Right cardiac atrium (tissue), 5 donors: Measurements from ENCODE around the gene FOXP1. TPM values are rescaled to one million over a fixed set of nuclear protein-coding genes. Genes with fewer than 3 reads are reported as not detected.
A peak's percentile ranks its signal among the peaks of the same experiment; 100 is the strongest.
"Not testable (repeated sequence)": the region's sequence is repeated elsewhere in the genome, so short reads cannot be mapped to it uniquely, and the experiment has no call there.

ENCODE experiments used
- ATAC-seq, 2 donors: fragments of 200-7000 bp; cut with Tn5 transposase; one replicate each; pipeline versions ENCODE4 v1.8.0 to v1.9.1; 2020; ENCODE audit warnings: moderate library complexity in 2 of 2, mild to moderate bottlenecking in 1 of 2
- DNase-seq, 3 donors: peaks; one replicate each; pipeline ENCODE4 v3.0.0-alpha.2; 2020
- H3K27ac ChIP-seq: one replicate; pipeline ENCODE4 v1.5.1; 2013; ENCODE audit warnings: mild to moderate bottlenecking, low read length, control low read depth, moderate library complexity
- H3K27me3 ChIP-seq: one replicate; pipeline ENCODE4 v1.6.1; 2013; ENCODE audit not compliant: control insufficient read depth, insufficient read depth
- H3K4me1 ChIP-seq: one replicate; pipeline ENCODE4 v1.6.1; 2013; ENCODE audit warnings: low read length; ENCODE audit not compliant: control insufficient read depth, insufficient read depth
- H3K4me3 ChIP-seq: one replicate; pipeline ENCODE4 v1.5.1; 2013; ENCODE audit warnings: low read length, control low read depth
- H3K9me3 ChIP-seq: one replicate; pipeline ENCODE4 v1.6.1; 2013; ENCODE audit warnings: low read length; ENCODE audit not compliant: control insufficient read depth
- WGBS: extraction: QIAGEN DNeasy Blood & Tissue Kit; methylation state at CpG from one replicate; pipeline ENCODE4 v1.1.7; 2013; 5-methylcytosine and 5-hydroxymethylcytosine counted together
- intact Hi-C, 4 donors: fragments of 100-400 bp; cut with DNase I; formaldehyde crosslinking; loops; one replicate each; pipeline versions ENCODE4 v1.11.0 to v1.14.0; 2022 to 2023
- polyA plus RNA-seq: library from polyadenylated mRNA; stranded (reverse); fragments of 200-250 nt; gene quantifications from one replicate; pipeline ENCODE4 v1.2.3, GENCODE V29; 2013
- total RNA-seq, 4 donors: library from RNA; stranded (reverse); fragmentation: NEBNext Ultra II Directional; extraction: Animal tissue kit (Norgen Biotek cat#: 25700); gene quantifications; one replicate each; pipeline ENCODE4 v1.2.1, GENCODE V29; 2021
- donor health status: healthy with polysubstance abuse.
- donor health status: DM: no; HTN: yes; CAD: no.
- donor health status: DM: no; HTN: no; CAD: no.
- donor health status: DM: no; HTN: yes; CAD: no; lungs with severe emphysema.
- donor health status: DM: yes; HTN: yes; CAD: no.

Gene FOXP1
- total and polyA plus RNA-seq, 5 donors = 13.6 to 63.4 (median 57.4) TPM

DNA sequence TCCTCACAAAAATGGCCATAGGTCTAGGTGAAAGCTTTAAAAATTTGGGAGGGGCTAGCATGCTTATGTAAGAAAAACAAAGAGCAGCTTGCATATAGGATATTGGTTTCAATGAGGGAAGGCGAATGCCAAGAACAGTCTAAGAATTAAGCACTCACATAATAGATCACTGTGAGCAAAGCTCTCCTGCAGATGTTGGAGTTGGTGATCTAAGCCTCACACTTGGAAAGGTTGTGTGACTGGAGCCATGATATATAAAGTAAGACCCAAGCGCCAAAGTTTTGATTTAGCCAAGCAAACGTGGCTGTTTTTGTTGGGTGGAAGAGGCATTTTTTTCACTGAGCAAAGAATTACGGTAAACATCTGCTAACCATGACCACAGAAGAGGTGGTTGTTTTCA lies 237.5 kb downstream of the FOXP1 start:
- no peak for DNase-seq
- Histone ChIP-seq H3K4me3 (no peak overlapping the region), H3K27me3 (no peaks in the 10 kb centered on the region), H3K4me1 (peaks cover 2% of the 10 kb centered on the region), H3K27ac (no peak overlapping the region), H3K9me3 (no peaks in the 10 kb centered on the region)
- 77% methylated on average over 4 of the region's 4 CpGs for WGBS
- no peak for ATAC-seq
- intact Hi-C loops = no loop called here

DNA sequence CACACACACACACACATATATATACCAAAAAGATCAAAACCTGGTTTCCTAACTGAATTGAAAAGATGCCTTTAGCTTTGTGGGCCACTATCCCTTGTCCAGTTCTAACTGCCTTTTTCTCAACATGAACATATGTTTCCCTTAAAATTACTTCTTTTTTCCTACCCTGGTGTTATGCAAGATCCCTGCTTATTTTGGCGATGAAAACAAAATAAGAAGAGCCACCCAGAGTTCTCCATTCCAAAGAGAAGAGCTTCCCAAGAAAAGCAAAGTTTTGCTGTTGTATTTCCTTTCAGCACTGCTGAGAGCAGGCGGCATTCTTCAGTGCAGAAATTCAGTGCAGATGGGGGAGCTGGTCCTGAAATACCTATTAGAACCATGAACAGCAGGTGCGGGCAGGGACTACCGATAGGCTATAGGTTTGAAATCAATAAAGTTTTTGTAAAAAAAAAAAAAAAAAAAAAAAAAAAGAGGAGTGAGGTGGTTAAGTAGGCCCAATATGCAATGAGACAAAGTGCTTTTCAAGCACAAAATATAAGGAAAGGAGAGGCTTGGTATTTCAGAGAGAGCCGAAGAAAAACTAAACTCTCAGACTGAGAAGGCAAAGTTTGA lies 238.0 kb downstream of the FOXP1 start:
- DNase-seq (peak in 1 of 3 donors; percentile 60), ATAC-seq (peak; percentile 89)
- intact Hi-C loops = no loop called here
- no peak overlapping the region for H3K27ac ChIP-seq
- WGBS = 69% methylated on average over 5 of the region's 5 CpGs
- no peak overlapping the region for H3K4me3 ChIP-seq
- H3K9me3 ChIP-seq = no peaks in the 10 kb centered on the region
- H3K4me1 ChIP-seq = no peaks in the 10 kb centered on the region
- no peaks in the 10 kb centered on the region for H3K27me3 ChIP-seq

DNA sequence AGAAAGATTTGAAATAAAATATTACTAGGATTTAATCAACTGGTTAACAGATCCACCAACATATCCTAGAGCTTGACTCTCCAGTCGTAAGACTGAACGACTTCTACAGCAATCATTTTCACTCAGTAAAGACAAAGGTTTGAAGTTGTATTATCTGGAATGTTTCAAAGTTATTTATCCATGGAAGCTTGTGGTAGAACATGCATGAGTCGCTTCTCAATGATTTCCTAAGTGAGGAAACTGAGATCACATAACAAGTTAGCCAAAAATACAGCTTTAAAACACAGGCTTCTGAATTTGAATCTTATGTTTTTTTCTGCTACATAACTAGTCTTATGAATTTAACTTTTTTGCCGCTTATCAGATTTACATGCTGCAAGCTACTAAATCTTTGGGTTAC lies 241.8 kb downstream of the FOXP1 start:
- no peak overlapping the region for H3K27ac ChIP-seq
- no peak for DNase-seq
- H3K9me3 ChIP-seq = no peaks in the 10 kb centered on the region
- no peaks in the 10 kb centered on the region for H3K27me3 ChIP-seq
- no peak overlapping the region for H3K4me3 ChIP-seq
- intact Hi-C loops = no loop called here
- WGBS = 79% methylated on average over 4 of the region's 4 CpGs
- no peaks in the 10 kb centered on the region for H3K4me1 ChIP-seq
- ATAC-seq = no peak

DNA sequence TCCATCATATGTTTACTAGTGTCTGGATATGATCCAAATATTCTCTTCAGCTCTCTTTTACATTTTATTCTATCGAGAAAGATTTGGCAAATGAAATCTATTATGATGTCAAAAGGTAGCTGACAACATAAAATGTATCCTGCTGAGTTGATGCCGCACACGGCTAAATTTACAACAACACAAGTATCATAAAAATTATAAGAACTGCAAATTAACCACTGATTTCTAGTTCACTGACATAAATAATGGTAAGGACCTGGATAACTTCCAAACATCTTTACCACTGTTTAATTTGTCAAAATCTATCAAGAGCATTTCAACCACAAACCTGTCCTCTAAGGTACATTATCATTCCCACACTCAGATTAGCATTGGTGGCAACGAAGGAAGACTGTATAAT lies 244.5 kb downstream of the FOXP1 start:
- Histone ChIP-seq H3K9me3 (no peaks in the 10 kb centered on the region), H3K27ac (no peak overlapping the region), H3K4me1 (no peaks in the 10 kb centered on the region), H3K4me3 (no peak overlapping the region), H3K27me3 (no peaks in the 10 kb centered on the region)
- ATAC-seq (no peak), DNase-seq (no peak)
- 79% methylated on average over 4 of the region's 4 CpGs for whole genome bisulfite sequencing
- intact Hi-C loops = no loop called here

DNA sequence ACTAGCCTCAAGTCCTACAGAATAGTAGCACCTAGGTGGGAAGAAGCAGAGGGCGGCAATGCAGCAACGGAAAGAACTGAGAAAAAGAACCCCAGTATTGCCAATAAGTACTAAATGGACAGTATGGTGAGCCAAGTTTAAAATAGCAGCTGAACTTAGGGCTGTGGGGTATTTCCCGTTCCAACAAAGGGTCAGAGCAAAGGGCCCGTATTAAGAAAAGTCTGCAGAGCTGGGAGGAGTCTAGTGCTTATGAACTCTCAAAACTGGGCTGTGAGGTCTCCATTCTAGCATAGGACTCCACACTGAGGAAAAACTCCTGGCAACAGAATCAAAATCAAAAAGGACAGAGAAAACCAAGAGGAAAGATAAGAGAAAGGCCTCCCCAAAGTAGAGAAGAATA lies 250.7 kb downstream of the FOXP1 start:
- H3K27ac ChIP-seq = no peak overlapping the region
- no peaks in the 10 kb centered on the region for H3K9me3 ChIP-seq
- H3K4me1 ChIP-seq = no peaks in the 10 kb centered on the region
- intact Hi-C loops = no loop called here
- no peaks in the 10 kb centered on the region for H3K27me3 ChIP-seq
- no peak overlapping the region for H3K4me3 ChIP-seq
- 62% methylated on average over 4 of the region's 4 CpGs for WGBS
- DNase-seq (no peak), ATAC-seq (peak in 1 of 2 donors; percentile 41)

DNA sequence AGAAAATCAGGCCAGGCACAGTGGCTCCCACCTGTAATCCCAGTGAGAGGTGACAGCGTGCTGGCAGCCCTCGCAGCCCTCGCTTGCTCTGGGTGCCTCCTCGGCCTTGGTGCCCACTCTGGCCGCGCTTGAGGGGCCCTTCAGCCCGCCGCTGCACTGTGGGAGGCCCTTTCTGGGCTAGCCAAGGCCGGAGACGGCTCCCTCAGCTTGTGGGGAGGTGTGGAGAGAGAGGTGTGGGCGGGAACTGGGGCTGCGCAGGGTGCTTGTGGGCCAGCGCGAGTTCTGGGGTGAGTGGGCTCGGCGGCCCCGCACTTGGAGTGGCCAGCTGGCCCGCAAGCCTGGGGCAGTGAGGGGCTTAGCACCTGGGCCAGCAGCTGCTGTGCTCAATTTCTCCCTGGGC lies 252.6 kb downstream of the FOXP1 start:
- Histone ChIP-seq H3K4me1 (no peaks in the 10 kb centered on the region), H3K9me3 (no peaks in the 10 kb centered on the region), H3K27ac (no peak overlapping the region), H3K4me3 (no peak overlapping the region), H3K27me3 (no peaks in the 10 kb centered on the region)
- intact Hi-C loops = no loop called here
- WGBS = 97% methylated on average over 18 of the region's 18 CpGs
- no peak for ATAC-seq
- no peak for DNase-seq

DNA sequence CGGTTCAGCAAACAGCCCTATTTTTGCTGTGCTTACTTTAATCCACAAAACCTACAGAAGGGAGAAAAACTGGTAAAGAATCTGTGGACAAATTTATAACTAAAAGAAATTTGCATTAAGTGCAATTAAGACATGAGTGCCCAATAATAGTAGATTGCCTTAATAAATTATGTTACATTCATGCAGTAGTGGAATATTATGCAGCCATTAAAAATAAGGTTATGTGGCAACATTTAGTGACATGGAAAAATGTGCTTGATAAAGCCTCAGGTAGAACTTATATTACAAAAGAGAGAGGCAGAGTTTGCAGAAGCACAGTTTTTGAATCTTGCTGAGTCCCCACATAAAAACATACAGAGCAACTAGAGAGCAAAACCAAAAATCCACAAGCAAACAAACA lies 253.0 kb downstream of the FOXP1 start:
- ATAC-seq = no peak
- WGBS = 99% methylated on average over 1 of the region's 1 CpG
- Histone ChIP-seq H3K27ac (no peak overlapping the region), H3K4me1 (no peaks in the 10 kb centered on the region), H3K4me3 (no peak overlapping the region), H3K9me3 (no peaks in the 10 kb centered on the region), H3K27me3 (no peaks in the 10 kb centered on the region)
- no peak for DNase-seq
- intact Hi-C loops = no loop called here

DNA sequence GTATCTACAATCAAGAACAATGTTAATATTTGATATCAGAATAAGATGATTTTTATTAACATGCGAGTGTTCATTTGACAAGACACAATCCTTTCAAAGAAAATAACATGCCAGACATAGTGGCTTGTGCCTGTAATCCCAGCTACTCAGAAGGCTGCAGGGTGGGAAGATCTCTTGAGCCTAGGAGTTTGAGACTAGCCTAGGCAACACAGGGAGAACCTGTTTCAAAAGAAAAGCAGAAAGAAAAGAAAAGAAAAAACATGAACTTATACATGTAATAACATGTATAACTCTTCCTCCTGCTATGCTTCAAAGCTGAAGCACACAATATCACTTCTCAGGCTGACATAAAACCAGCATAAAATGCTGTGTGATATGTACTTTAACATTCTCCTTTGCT lies 253.7 kb downstream of the FOXP1 start:
- no peak for ATAC-seq
- H3K9me3 ChIP-seq = no peaks in the 10 kb centered on the region
- H3K27ac ChIP-seq = no peak overlapping the region
- H3K27me3 ChIP-seq = no peaks in the 10 kb centered on the region
- no peak for DNase-seq
- intact Hi-C loops = no loop called here
- H3K4me1 ChIP-seq = no peaks in the 10 kb centered on the region
- no peak overlapping the region for H3K4me3 ChIP-seq
- WGBS = 96% methylated on average over 1 of the region's 1 CpG

DNA sequence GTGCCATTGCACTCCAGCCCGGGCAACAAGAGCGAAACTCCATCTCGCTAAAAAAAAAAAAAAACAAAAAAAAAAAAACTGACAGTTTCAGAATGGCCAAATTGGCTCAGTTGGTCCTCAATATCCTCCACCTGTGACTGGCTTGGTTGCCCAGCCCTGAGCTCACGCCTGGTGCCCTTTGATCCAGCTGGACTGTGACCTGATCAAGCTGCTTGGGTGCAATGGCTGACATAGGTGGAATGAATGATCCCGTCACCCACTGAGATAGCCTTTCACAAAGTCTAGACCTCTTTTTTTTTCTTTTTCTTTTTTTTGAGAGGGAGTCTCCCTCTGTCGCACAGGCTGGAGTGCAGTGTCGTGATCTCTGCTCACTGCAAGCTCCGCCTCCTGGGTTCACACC lies 254.6 kb downstream of the FOXP1 start:
- no peaks in the 10 kb centered on the region for H3K27me3 ChIP-seq
- no peak for DNase-seq
- H3K9me3 ChIP-seq = no peaks in the 10 kb centered on the region
- 95% methylated on average over 8 of the region's 8 CpGs for WGBS
- H3K4me3 ChIP-seq = no peak overlapping the region
- no peaks in the 10 kb centered on the region for H3K4me1 ChIP-seq
- no peak overlapping the region for H3K27ac ChIP-seq
- intact Hi-C loops = no loop called here
- ATAC-seq = no peak

DNA sequence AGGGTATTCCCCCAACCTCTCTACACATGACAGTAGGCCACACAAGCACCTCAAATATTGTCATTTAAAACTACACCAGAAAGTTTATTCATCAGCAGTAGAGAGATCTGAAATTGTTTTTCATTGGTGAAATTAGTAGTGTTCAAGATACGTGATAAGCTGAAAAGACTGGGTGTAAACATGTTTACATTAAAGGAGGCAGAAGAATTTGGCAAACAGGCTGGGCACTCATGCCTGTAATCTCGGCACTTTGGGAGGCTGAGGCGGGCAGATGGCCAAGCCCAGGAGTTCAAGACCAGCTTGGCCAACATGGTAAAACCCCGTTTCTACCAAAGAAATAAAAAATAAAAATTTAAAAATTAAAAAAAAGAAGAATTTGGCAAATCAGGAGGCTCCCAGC lies 255.6 kb downstream of the FOXP1 start:
- H3K9me3 ChIP-seq = no peaks in the 10 kb centered on the region
- DNase-seq (no peak), ATAC-seq (no peak)
- no peaks in the 10 kb centered on the region for H3K27me3 ChIP-seq
- H3K4me3 ChIP-seq = no peak overlapping the region
- intact Hi-C loops = no loop called here
- no peak overlapping the region for H3K27ac ChIP-seq
- H3K4me1 ChIP-seq = no peaks in the 10 kb centered on the region
- 87% methylated on average over 4 of the region's 4 CpGs for WGBS

DNA sequence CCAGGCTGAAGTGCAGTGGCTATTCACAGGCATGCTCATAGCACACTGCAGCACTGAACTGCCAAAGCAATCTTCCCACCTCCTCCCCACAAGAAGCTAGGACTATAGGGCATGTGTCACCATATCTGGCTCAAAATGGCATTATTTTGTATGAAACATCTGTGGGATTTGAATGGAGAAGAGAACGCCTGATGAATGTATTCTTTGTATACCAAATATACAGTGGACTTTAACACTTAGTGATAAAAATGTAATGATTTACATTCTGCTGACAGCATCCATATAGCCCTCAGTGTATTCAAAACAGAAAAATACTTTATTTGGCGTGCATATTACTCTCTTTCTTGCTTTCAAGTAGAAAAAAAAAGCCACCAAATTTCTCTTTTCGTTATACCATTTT lies 257.8 kb downstream of the FOXP1 start:
- intact Hi-C loops = no loop called here
- Histone ChIP-seq H3K27me3 (no peaks in the 10 kb centered on the region), H3K4me1 (no peaks in the 10 kb centered on the region), H3K9me3 (no peaks in the 10 kb centered on the region), H3K4me3 (no peak overlapping the region), H3K27ac (no peak overlapping the region)
- ATAC-seq (no peak), DNase-seq (no peak)
- WGBS = 82% methylated on average over 3 of the region's 3 CpGs

DNA sequence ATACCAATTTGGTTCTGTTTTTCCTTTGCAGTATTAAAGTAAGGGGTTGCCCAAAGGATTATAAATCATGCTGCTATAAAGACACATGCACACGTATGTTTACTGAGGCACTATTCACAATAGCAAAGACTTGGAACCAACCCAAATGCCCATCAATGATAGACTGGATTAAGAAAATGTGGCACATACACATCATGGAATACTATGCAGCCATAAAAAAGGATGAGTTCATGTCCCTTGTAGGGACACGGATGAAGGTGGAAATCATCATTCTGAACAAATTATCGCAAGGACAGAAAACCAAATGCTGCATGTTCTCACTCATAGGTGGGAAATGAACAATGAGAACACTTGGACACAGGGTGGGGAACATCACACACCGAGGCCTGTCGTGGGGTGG lies 259.3 kb downstream of the FOXP1 start:
- intact Hi-C loops, H3K4me1 ChIP-seq, H3K9me3 ChIP-seq, DNase-seq, ATAC-seq, H3K27me3 ChIP-seq, H3K4me3 ChIP-seq, H3K27ac ChIP-seq: not testable (repeated sequence)
- WGBS = 87% methylated on average over 5 of the region's 5 CpGs
